ENCODE measurements around the gene STPG1.
A peak's percentile ranks its signal among the peaks of the same experiment; 100 is the strongest.

Gene STPG1

GRCh38 chr1:24414775-24415333, 1.3 kb upstream of the STPG1 start:
- H3K4me2 ChIP-seq (ENCODE audit: low read length), result peak overlapping the region; percentile 56
- H3K14ac ChIP-seq (ENCODE audit: low read length), result no peak overlapping the region
- no peak overlapping the region for H3K18ac ChIP-seq (ENCODE audit: low read length)
- H2BK120ac ChIP-seq (ENCODE audit: insufficient read depth, low read length, poor library complexity), result no peak overlapping the region
- no peaks in the 10 kb centered on the region for H3K27me3 ChIP-seq (ENCODE audit: insufficient read depth, low read length)
- H2BK12ac ChIP-seq (ENCODE audit: low read length), result no peak overlapping the region
- no peak overlapping the region for H2AK5ac ChIP-seq (ENCODE audit: low read length)
- no peak overlapping the region for H4K12ac ChIP-seq (ENCODE audit: low read depth, low read length)
- H2AFZ ChIP-seq (ENCODE audit: insufficient read depth, low read length, poor library complexity), result peak overlapping the region; percentile 42
- H3K9ac ChIP-seq (ENCODE audit: low read length), result no peak overlapping the region
- no peak for DNase-seq
- no peak overlapping the region for H3K27ac ChIP-seq (ENCODE audit: low read depth, low read length)
- no peaks in the 10 kb centered on the region for H3K9me3 ChIP-seq (ENCODE audit: insufficient read depth, low read depth, low read length)
- WGBS (ENCODE audit: extremely low coverage, insufficient coverage, insufficient read length), result no CpG with 5 or more reads among the region's 22 CpGs
- H3K4me3 ChIP-seq (ENCODE audit: low read depth, low read length), result no peak overlapping the region
- peaks cover 0 to 3% of the 10 kb centered on the region in 2 experiments for H3K36me3 ChIP-seq (ENCODE audit: control insufficient read depth in 1 of 2, insufficient read depth in 2 of 2, low read length in 2 of 2)
- no peak overlapping the region for H3K23ac ChIP-seq (ENCODE audit: low read length)
- peaks cover 5 to 12% of the 10 kb centered on the region in 2 experiments for H3K4me1 ChIP-seq (ENCODE audit: control insufficient read depth in 1 of 2, insufficient read depth in 2 of 2, low read length in 2 of 2)
- no peak overlapping the region for H2BK5ac ChIP-seq (ENCODE audit: low read depth, low read length, poor library complexity)
- peaks cover 2% of the 10 kb centered on the region for H3K79me2 ChIP-seq (ENCODE audit: control insufficient read depth, insufficient read depth, low read length, poor library complexity)
- no peak overlapping the region for H4K91ac ChIP-seq (ENCODE audit: low read depth, low read length)
- H3K4ac ChIP-seq (ENCODE audit: low read depth, low read length), result no peak overlapping the region
- peaks cover 10% of the 10 kb centered on the region for H3K79me1 ChIP-seq (ENCODE audit: low read length)
- H4K8ac ChIP-seq (ENCODE audit: low read depth, low read length), result peak overlapping the region; percentile 64

GRCh38 chr1:24412408-24412807, 1.2 kb downstream of the STPG1 start:
- Histone ChIP-seq H3K79me1 (ENCODE audit: low read length) (peaks cover 8% of the 10 kb centered on the region), H3K23ac (ENCODE audit: low read length) (no peak overlapping the region), H3K4me3 (ENCODE audit: low read depth, low read length) (no peak overlapping the region), H3K9ac (ENCODE audit: low read length) (no peak overlapping the region), H3K4me2 (ENCODE audit: low read length) (no peak overlapping the region), H3K4ac (ENCODE audit: low read depth, low read length) (no peak overlapping the region), H2BK5ac (ENCODE audit: low read depth, low read length, poor library complexity) (no peak overlapping the region), H4K12ac (ENCODE audit: low read depth, low read length) (no peak overlapping the region), H2BK12ac (ENCODE audit: low read length) (no peak overlapping the region), H2AFZ (ENCODE audit: insufficient read depth, low read length, poor library complexity) (no peak overlapping the region), H3K79me2 (ENCODE audit: control insufficient read depth, insufficient read depth, low read length, poor library complexity) (peaks cover 2% of the 10 kb centered on the region), H3K27ac (ENCODE audit: low read depth, low read length) (no peak overlapping the region), H2AK5ac (ENCODE audit: low read length) (no peak overlapping the region), H3K14ac (ENCODE audit: low read length) (no peak overlapping the region), H3K4me1 (ENCODE audit: control insufficient read depth in 1 of 2, insufficient read depth in 2 of 2, low read length in 2 of 2) (peaks cover 5 to 8% of the 10 kb centered on the region in 2 experiments), H3K18ac (ENCODE audit: low read length) (no peak overlapping the region), H2BK120ac (ENCODE audit: insufficient read depth, low read length, poor library complexity) (no peak overlapping the region), H3K9me3 (ENCODE audit: insufficient read depth, low read depth, low read length) (no peaks in the 10 kb centered on the region), H4K8ac (ENCODE audit: low read depth, low read length) (no peak overlapping the region), H3K36me3 (ENCODE audit: control insufficient read depth in 1 of 2, insufficient read depth in 2 of 2, low read length in 2 of 2) (no peaks in the 10 kb centered on the region), H3K27me3 (ENCODE audit: insufficient read depth, low read length) (no peaks in the 10 kb centered on the region), H4K91ac (ENCODE audit: low read depth, low read length) (no peak overlapping the region)
- no peak for DNase-seq
- no CpG with 5 or more reads among the region's 1 CpG for WGBS (ENCODE audit: extremely low coverage, insufficient coverage, insufficient read length)

- WGBS (ENCODE audit: extremely low coverage, insufficient coverage, insufficient read length), result no CpG with 5 or more reads among the region's 6 CpGs
- H3K23ac ChIP-seq (ENCODE audit: low read length), result no peak overlapping the region
These were observed 1.6 kb downstream of the STPG1 start for GRCh38 chr1:24411963-24412362.

GRCh38 chr1:24410750-24411149, 2.8 kb downstream of the STPG1 start:
- Histone ChIP-seq H3K4me3 (ENCODE audit: low read depth, low read length) (no peak overlapping the region), H4K91ac (ENCODE audit: low read depth, low read length) (no peak overlapping the region), H2BK120ac (ENCODE audit: insufficient read depth, low read length, poor library complexity) (no peak overlapping the region), H2AK5ac (ENCODE audit: low read length) (no peak overlapping the region), H3K18ac (ENCODE audit: low read length) (no peak overlapping the region), H4K8ac (ENCODE audit: low read depth, low read length) (no peak overlapping the region), H4K12ac (ENCODE audit: low read depth, low read length) (no peak overlapping the region), H3K79me1 (ENCODE audit: low read length) (peaks cover 4% of the 10 kb centered on the region), H3K27me3 (ENCODE audit: insufficient read depth, low read length) (no peaks in the 10 kb centered on the region), H3K23ac (ENCODE audit: low read length) (no peak overlapping the region), H2BK5ac (ENCODE audit: low read depth, low read length, poor library complexity) (no peak overlapping the region), H3K14ac (ENCODE audit: low read length) (no peak overlapping the region), H3K4ac (ENCODE audit: low read depth, low read length) (no peak overlapping the region), H3K9me3 (ENCODE audit: insufficient read depth, low read depth, low read length) (no peaks in the 10 kb centered on the region), H3K9ac (ENCODE audit: low read length) (no peak overlapping the region), H3K79me2 (ENCODE audit: control insufficient read depth, insufficient read depth, low read length, poor library complexity) (peaks cover 2% of the 10 kb centered on the region), H3K4me2 (ENCODE audit: low read length) (no peak overlapping the region), H3K27ac (ENCODE audit: low read depth, low read length) (no peak overlapping the region), H3K4me1 (ENCODE audit: control insufficient read depth in 1 of 2, insufficient read depth in 2 of 2, low read length in 2 of 2) (no peaks in the 10 kb centered on the region), H2BK12ac (ENCODE audit: low read length) (no peak overlapping the region), H3K36me3 (ENCODE audit: control insufficient read depth in 1 of 2, insufficient read depth in 2 of 2, low read length in 2 of 2) (no peaks in the 10 kb centered on the region), H2AFZ (ENCODE audit: insufficient read depth, low read length, poor library complexity) (no peak overlapping the region)
- no CpG with 5 or more reads among the region's 7 CpGs for WGBS (ENCODE audit: extremely low coverage, insufficient coverage, insufficient read length)
- no peak for DNase-seq

More at GRCh38 chr1:24411963-24412362, 1.6 kb downstream of the STPG1 start:
- Histone ChIP-seq H3K14ac (ENCODE audit: low read length) (no peak overlapping the region), H4K8ac (ENCODE audit: low read depth, low read length) (no peak overlapping the region), H3K4me1 (ENCODE audit: control insufficient read depth in 1 of 2, insufficient read depth in 2 of 2, low read length in 2 of 2) (peaks cover 5 to 8% of the 10 kb centered on the region in 2 experiments), H3K27ac (ENCODE audit: low read depth, low read length) (no peak overlapping the region), H3K79me2 (ENCODE audit: control insufficient read depth, insufficient read depth, low read length, poor library complexity) (peaks cover 2% of the 10 kb centered on the region), H2BK5ac (ENCODE audit: low read depth, low read length, poor library complexity) (no peak overlapping the region), H4K91ac (ENCODE audit: low read depth, low read length) (no peak overlapping the region), H3K4me2 (ENCODE audit: low read length) (no peak overlapping the region), H2AFZ (ENCODE audit: insufficient read depth, low read length, poor library complexity) (no peak overlapping the region), H3K79me1 (ENCODE audit: low read length) (peaks cover 8% of the 10 kb centered on the region), H3K36me3 (ENCODE audit: control insufficient read depth in 1 of 2, insufficient read depth in 2 of 2, low read length in 2 of 2) (no peaks in the 10 kb centered on the region), H2BK12ac (ENCODE audit: low read length) (no peak overlapping the region), H3K4ac (ENCODE audit: low read depth, low read length) (no peak overlapping the region), H3K27me3 (ENCODE audit: insufficient read depth, low read length) (no peaks in the 10 kb centered on the region), H2AK5ac (ENCODE audit: low read length) (no peak overlapping the region), H3K18ac (ENCODE audit: low read length) (no peak overlapping the region), H4K12ac (ENCODE audit: low read depth, low read length) (no peak overlapping the region), H3K9me3 (ENCODE audit: insufficient read depth, low read depth, low read length) (no peaks in the 10 kb centered on the region), H3K9ac (ENCODE audit: low read length) (no peak overlapping the region), H2BK120ac (ENCODE audit: insufficient read depth, low read length, poor library complexity) (no peak overlapping the region), H3K4me3 (ENCODE audit: low read depth, low read length) (no peak overlapping the region)
- DNase-seq, result no peak
